DMS53 (cell line): ENCODE results near the gene OR13C9.
"Not testable (repeated sequence)": the region's sequence is repeated elsewhere in the genome, so short reads cannot be mapped to it uniquely, and the experiment has no call there.

Experiments
- DNase-seq: peaks from one replicate; lab custom pipeline; 2025; lab: John Stamatoyannopoulos, UW

Gene OR13C9

GRCh38 chr9:104618104-104618503 is at the start of gene OR13C9:
Gene OR13C9 (minus strand): TSS chr9:104618204. CDS start chr9:104618204, 0 bp downstream.
- no peak for DNase-seq

- DNase-seq: no peak
These were observed 40.6 kb upstream of the OR13C9 start for GRCh38 chr9:104658496-104659195.

GRCh38 chr9:104635456-104635855 is 17.5 kb upstream of the OR13C9 start:
- no peak for DNase-seq

GRCh38 chr9:104633976-104634520 is 16.0 kb upstream of the OR13C9 start:
- DNase-seq: no peak

- not testable (repeated sequence) for DNase-seq
These were observed 8.0 kb upstream of the OR13C9 start for GRCh38 chr9:104625964-104626363.

- no peak for DNase-seq
These were observed 586 bp downstream of the OR13C9 start for GRCh38 chr9:104617418-104617817.

GRCh38 chr9:104611213-104611612 is 6.8 kb downstream of the OR13C9 start:
- no peak for DNase-seq

- peak; percentile 33 for DNase-seq
These were observed 9.7 kb downstream of the OR13C9 start for GRCh38 chr9:104608336-104608735.

GRCh38 chr9:104606152-104606551 is 11.9 kb downstream of the OR13C9 start:
- DNase-seq: no peak

- not testable (repeated sequence) for DNase-seq
These were observed 12.5 kb downstream of the OR13C9 start, which contains the start of gene OR13C2 for GRCh38 chr9:104605527-104605926. Gene OR13C2 (minus strand): TSS chr9:104605627. CDS start chr9:104605627, 0 bp downstream.

- no peak for DNase-seq
These were observed 13.2 kb downstream of the OR13C9 start for GRCh38 chr9:104604801-104605200.

- DNase-seq: not testable (repeated sequence)
These were observed 18.7 kb downstream of the OR13C9 start, which contains the start of gene OR13C5 for GRCh38 chr9:104599313-104599712. Gene OR13C5 (minus strand): TSS chr9:104599413. CDS start chr9:104599413, 0 bp downstream.

GRCh38 chr9:104598749-104599148 is 19.3 kb downstream of the OR13C9 start:
- not testable (repeated sequence) for DNase-seq

GRCh38 chr9:104589626-104590025 is 28.4 kb downstream of the OR13C9 start:
- DNase-seq: no peak

- DNase-seq: no peak
These were observed 31.4 kb downstream of the OR13C9 start for GRCh38 chr9:104586496-104587180.

- DNase-seq: no peak
These were observed 37.4 kb downstream of the OR13C9 start for GRCh38 chr9:104580562-104580961.

- DNase-seq: no peak
These were observed 40.7 kb downstream of the OR13C9 start for GRCh38 chr9:104577263-104577662.

GRCh38 chr9:104575456-104575855 is 42.5 kb downstream of the OR13C9 start:
- DNase-seq: peak; percentile 0

GRCh38 chr9:104572612-104573011 is 45.4 kb downstream of the OR13C9 start:
- peak; percentile 7 for DNase-seq

GRCh38 chr9:104568868-104569267 is 49.1 kb downstream of the OR13C9 start, which contains the start of gene OR13C8:
Gene OR13C8 (plus strand): TSS chr9:104569168. CDS start chr9:104569168, 0 bp downstream.
- DNase-seq: no peak
